GM19240 (cell line): ENCODE data around the gene ABCA2.
A peak's percentile ranks its signal among the peaks of the same experiment; 100 is the strongest.

Source experiments
- DNase-seq: peaks from one replicate; pipeline ENCODE4 v3.0.0; 2011; ENCODE audit warnings: low spot score; ENCODE audit not compliant: insufficient read length

The ABCA2 gene

GRCh38 chr9:137027369-137028262, at the start of gene ABCA2:
ABCA2 (minus strand) TSS chr9:137028237; CDS start chr9:137028140, 97 bp downstream.
- no peak for DNase-seq

GRCh38 chr9:137077010-137077747, 49.1 kb upstream of the ABCA2 start, which contains the start of gene UAP1L1:
UAP1L1 (plus strand) TSS chr9:137077517; CDS start chr9:137077533, 16 bp downstream.
- DNase-seq, result no peak

DNA sequence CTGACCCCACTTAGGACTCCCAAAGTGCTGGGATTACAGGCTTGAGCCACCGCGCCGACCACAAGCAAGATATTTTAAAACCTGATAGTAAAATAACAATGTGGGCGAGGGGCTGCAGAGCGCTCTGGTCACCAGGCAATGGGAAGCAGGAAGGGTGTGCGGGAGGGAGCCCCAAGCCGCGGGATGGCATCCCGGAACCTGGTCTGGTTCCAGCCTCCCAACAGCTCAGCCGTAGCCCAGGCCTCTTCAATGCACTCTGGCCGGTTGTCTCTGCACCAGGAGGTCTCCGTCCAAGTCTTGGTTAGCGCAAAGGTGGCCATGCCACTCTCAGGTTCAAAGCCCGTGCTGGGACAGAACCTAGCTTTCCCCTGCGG, 48.6 kb upstream of the ABCA2 start:
- DNase-seq, result no peak

GRCh38 chr9:137075275-137075775, 47.3 kb upstream of the ABCA2 start:
- DNase-seq, result no peak

GRCh38 chr9:137074657-137075274, 46.7 kb upstream of the ABCA2 start:
- DNase-seq, result no peak

DNA sequence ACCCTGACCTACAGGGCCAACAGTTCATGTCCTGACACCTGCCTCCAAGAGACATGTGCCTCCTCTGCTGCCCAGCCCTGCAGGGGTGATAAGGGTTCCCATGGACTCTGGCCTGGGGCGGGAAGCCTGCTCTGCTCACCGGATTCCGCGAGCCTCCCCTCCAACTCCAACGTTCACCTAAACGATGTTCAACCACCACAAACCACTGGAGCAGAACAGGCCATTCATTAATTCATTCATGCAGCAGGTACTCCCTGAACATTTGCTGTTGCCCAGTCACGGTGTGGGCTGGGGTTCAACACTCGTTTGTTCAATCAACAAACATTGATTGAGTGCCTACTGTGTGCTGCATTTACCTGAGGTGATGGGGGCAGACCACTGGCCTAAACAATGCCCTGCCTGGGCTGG, 46.0 kb upstream of the ABCA2 start:
- no peak for DNase-seq

- DNase-seq, result no peak
These were observed 43.2 kb upstream of the ABCA2 start for GRCh38 chr9:137071282-137071681.

DNA sequence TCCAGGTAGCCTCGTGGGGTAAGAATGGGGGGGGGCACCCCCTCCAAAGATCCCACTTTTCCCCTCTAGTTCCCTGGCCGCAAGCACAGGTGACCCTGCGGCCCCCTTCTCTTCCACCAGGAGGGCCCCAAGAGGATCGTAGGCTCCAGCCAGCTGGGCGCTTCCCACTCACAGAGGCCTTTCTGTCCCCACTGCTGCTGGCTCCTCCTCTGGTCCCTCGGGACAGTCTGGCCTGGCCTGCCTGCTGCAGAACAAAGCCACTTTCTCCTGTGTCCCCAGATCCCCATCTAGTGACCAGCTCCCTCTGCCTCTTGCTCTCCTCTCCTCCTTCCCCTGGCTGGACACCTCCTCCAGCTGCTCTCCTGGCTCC, 42.9 kb upstream of the ABCA2 start:
- no peak for DNase-seq

- DNase-seq, result peak; percentile 90
These were observed 42.3 kb upstream of the ABCA2 start, which contains the start of gene SAPCD2 for GRCh38 chr9:137070201-137070905. SAPCD2 (minus strand) TSS chr9:137070557; CDS start chr9:137070460, 97 bp downstream.

GRCh38 chr9:137069508-137070091, 41.6 kb upstream of the ABCA2 start:
- DNase-seq, result no peak

DNA sequence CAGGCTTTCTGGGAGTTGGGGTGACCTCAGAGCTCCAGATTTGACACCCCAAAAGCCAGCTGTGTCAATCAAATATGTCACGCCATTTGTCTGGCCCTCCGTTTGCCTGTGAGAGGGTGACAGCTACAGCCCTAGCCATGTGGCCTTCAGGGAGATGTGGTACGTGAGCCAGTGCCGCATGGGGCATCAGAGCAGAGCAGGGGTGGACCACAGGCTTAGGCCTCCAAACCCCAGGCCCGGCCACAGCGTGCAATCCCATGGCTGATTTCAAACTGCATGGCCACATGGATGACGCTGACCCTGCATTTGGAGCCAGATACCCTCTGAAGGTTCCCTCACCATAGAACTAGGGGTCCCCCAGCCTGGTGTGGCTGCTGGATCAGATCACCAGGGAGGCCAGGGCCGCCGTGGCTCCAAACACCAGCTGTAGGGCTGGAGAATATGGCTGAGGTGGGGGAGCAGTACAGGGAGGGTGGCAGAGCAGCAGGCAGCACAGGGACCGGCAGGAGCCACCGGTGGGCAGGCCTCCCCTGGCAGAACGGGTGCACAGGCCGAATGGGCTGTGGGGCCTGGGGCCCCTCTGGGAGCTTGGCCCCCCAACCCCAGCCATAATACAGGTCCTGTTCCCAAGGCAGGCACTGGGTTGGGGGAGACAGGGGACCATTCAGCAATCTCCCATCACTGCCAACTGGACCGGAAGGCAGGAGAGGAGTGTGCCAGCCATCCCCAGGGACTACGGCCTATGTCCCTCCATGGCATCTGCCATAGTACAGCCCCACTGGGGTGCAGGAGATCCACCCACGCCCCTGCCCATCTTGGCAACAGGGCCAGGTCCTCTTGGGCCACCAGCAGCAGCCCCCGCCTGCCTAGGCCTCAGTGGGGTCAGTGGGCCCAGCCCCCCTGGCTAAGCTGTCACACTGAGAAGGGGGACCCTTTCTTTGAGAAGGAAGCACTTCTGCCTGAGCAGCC, 40.8 kb upstream of the ABCA2 start:
- DNase-seq, result no peak

DNA sequence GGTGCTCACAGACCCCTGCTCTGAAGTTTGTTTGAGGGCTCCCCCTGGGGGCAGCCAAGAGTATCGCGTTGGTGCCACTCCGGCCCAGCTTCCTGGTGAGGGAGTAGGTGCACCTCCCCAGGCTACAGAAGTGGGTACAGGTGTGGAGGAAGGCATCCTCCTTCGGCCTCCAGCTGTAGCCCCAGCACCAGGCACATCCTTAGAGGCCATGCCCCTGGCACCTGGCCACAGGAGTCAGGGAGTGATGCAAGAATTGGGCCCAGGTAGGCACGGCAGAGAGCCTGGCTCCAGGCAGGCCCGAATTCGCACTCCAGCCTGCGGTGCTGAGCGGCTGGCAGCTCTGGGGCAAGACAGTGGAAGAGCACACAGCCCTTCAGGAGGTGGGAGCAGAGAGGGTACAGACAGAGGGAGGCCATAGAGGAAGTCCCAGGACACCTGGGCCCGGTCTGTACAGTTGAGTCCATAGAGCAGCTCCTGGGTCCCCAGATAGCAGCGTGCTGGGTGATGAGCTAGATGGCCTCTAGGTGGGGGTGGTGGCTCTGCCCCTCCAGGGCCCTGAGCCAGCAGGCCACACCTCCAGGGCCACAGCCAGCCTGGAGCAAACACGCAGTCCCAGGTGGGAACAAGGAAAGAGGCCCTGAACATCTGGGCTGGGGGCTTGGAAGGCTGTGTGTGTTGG, 40.0 kb upstream of the ABCA2 start:
- peak; percentile 96 for DNase-seq

GRCh38 chr9:137066096-137066861, 38.2 kb upstream of the ABCA2 start:
- DNase-seq, result no peak

GRCh38 chr9:137065336-137065967, 37.4 kb upstream of the ABCA2 start:
- DNase-seq, result no peak

- no peak for DNase-seq
These were observed 36.8 kb upstream of the ABCA2 start for GRCh38 chr9:137064880-137065164.

GRCh38 chr9:137064027-137064879, 36.2 kb upstream of the ABCA2 start:
- no peak for DNase-seq
